HL-60 (cell line): ENCODE data around the gene PLXNA2.

Experiments
- DNase-seq, 2 experiments: peaks; one replicate each; pipeline ENCODE4 v3.0.0-alpha.2; 2010 to 2020; ENCODE audit warnings: low read depth in 1 of 2, low spot score in 1 of 2
- H3K27ac ChIP-seq: fragments of 250-450 bp; sonication (Bioruptor Pico); replicated peaks from 2 replicates; pipeline ENCODE4 v1.5.1; 2020; ENCODE audit warnings: mild to moderate bottlenecking, moderate library complexity
- H3K27me3 ChIP-seq: fragments of 250-450 bp; sonication (Bioruptor Pico); 2 replicates; pipeline ENCODE4 v1.5.1; 2021; ENCODE audit warnings: mild to moderate bottlenecking, moderate library complexity; ENCODE audit not compliant: insufficient read depth, poor library complexity, severe bottlenecking
- H3K4me3 ChIP-seq: replicated peaks from 2 replicates; pipeline ENCODE4 v1.5.1; 2011; ENCODE audit warnings: mild to moderate bottlenecking, control low read depth, low read length; ENCODE audit not compliant: insufficient read depth
- GABPA ChIP-seq: IDR thresholded peaks from 2 replicates; pipeline ENCODE4 v1.6.1; 2012; ENCODE audit warnings: low read depth
- POLR2AphosphoS5 ChIP-seq: IDR thresholded peaks from 2 replicates; pipeline ENCODE4 v1.6.1; 2012; ENCODE audit warnings: low read depth
- SPI1 ChIP-seq: IDR thresholded peaks from 2 replicates; pipeline ENCODE4 v1.6.1; 2012; ENCODE audit warnings: low read depth, mild to moderate bottlenecking, borderline replicate concordance
- TF ChIP-seq, protein P1 (sequence below): IDR thresholded peaks from one replicate; pipeline ENCODE4 v1.5.1; 2011; ENCODE audit warnings: low read length, control low read depth, inconsistent platforms; ENCODE audit not compliant: insufficient read depth
- TF ChIP-seq, protein P2 (sequence below): IDR thresholded peaks from 2 replicates; pipeline ENCODE4 v1.6.1; 2012; ENCODE audit warnings: low read depth; ENCODE audit not compliant: insufficient replicate concordance

Gene PLXNA2

DNA sequence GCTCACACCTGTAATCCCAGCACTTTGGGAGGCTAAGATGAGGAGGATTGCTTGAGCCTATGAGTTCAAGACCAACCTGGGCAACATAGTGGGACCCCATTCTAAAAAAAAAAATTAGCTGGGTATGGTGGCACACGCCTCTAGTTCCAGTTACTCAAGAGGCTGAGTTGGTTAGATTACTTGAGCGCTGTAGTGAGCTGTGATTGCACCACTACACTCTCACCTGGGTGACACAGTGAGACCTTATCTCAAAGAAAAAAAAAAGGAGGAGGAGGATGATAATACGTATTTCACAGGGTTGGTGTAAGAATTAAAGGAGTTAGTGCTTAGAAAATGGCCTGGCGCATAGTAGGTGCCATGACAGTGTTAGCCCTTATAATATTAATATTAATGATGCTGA, 144.1 kb downstream of the PLXNA2 start:
- TF ChIP-seq, protein P1, sequence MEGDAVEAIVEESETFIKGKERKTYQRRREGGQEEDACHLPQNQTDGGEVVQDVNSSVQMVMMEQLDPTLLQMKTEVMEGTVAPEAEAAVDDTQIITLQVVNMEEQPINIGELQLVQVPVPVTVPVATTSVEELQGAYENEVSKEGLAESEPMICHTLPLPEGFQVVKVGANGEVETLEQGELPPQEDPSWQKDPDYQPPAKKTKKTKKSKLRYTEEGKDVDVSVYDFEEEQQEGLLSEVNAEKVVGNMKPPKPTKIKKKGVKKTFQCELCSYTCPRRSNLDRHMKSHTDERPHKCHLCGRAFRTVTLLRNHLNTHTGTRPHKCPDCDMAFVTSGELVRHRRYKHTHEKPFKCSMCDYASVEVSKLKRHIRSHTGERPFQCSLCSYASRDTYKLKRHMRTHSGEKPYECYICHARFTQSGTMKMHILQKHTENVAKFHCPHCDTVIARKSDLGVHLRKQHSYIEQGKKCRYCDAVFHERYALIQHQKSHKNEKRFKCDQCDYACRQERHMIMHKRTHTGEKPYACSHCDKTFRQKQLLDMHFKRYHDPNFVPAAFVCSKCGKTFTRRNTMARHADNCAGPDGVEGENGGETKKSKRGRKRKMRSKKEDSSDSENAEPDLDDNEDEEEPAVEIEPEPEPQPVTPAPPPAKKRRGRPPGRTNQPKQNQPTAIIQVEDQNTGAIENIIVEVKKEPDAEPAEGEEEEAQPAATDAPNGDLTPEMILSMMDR: no peak
- no peak for TF ChIP-seq POLR2AphosphoS5
- TF ChIP-seq, protein P2, sequence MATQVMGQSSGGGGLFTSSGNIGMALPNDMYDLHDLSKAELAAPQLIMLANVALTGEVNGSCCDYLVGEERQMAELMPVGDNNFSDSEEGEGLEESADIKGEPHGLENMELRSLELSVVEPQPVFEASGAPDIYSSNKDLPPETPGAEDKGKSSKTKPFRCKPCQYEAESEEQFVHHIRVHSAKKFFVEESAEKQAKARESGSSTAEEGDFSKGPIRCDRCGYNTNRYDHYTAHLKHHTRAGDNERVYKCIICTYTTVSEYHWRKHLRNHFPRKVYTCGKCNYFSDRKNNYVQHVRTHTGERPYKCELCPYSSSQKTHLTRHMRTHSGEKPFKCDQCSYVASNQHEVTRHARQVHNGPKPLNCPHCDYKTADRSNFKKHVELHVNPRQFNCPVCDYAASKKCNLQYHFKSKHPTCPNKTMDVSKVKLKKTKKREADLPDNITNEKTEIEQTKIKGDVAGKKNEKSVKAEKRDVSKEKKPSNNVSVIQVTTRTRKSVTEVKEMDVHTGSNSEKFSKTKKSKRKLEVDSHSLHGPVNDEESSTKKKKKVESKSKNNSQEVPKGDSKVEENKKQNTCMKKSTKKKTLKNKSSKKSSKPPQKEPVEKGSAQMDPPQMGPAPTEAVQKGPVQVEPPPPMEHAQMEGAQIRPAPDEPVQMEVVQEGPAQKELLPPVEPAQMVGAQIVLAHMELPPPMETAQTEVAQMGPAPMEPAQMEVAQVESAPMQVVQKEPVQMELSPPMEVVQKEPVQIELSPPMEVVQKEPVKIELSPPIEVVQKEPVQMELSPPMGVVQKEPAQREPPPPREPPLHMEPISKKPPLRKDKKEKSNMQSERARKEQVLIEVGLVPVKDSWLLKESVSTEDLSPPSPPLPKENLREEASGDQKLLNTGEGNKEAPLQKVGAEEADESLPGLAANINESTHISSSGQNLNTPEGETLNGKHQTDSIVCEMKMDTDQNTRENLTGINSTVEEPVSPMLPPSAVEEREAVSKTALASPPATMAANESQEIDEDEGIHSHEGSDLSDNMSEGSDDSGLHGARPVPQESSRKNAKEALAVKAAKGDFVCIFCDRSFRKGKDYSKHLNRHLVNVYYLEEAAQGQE: no peak
- no peak for TF ChIP-seq GABPA
- no peak for TF ChIP-seq SPI1
- H3K27me3 ChIP-seq: peaks cover 6% of the 10 kb centered on the region
- no peak overlapping the region for H3K4me3 ChIP-seq

DNA sequence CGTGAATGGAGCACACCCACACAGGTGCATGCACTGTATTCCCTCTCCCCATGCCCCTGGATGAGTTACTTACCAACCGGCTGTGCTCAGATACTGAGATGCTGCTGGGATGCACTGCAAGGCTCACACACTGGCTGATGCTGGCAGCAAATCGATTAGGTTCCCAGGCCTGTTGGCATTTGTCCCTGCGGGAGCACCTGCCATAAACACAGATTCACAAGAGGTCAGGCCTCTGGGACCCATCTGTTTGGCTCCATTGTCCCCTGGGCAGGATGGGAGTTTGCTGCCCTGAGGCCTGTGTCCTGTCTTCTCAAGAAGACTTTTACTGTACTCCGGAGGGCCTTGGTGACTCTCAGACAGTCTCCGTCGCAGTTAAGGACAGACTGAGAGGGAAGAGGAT, 145.4 kb downstream of the PLXNA2 start:
- TF ChIP-seq GABPA: no peak
- TF ChIP-seq, protein P2: no peak
- TF ChIP-seq SPI1: no peak
- TF ChIP-seq POLR2AphosphoS5: no peak
- TF ChIP-seq, protein P1: no peak
- Histone ChIP-seq H3K27me3 (peaks cover 6% of the 10 kb centered on the region), H3K27ac (no peak overlapping the region), H3K4me3 (no peak overlapping the region)
- no peak for DNase-seq

More for the DNA sequence above, 144.1 kb downstream of the PLXNA2 start:
- H3K27ac ChIP-seq: no peak overlapping the region
- DNase-seq: no peak

DNA sequence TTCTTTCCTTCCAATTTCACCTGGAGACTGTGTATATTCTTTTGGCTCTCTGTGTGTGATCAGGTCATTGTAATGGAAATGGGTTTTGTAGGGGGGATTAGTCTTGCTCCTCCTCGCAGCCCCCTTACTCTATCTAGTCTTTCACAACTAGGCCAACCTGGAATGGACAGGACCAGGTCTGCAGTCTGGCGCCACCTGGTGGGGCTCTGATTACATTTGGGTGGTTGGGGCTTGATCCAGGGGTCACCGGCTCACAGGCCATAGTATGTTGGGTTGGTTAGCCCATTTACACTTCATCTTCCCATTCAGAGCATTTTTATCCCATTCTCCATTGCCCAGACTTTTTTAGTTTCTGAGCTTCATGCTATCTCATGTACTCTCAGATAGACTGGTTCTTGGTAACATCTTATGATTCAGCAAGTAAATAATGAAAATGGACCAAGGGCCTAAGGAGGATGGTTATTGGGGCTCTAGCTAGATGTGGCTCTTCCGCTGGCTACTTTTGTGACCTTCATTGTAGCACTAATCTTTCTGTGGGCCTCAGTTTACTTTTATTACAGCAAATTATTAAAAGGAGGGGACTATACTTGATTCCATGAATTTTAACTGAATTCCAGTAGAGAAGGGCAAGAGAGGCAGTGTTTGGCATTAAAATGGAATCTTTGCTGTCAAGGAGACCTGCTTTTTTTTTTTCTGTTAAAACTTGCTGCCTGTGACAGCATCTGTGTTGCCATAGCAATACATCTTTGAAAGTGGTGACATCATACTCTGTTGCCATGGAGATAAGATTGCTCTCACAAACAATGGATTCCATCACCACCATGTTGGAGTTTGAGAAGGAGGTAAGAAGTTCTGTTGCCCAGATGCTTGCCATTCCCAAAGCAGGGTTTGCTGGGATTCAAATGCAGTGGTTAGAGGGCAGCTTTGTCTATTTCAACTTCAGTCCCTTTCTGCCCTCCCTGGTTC, 150.1 kb downstream of the PLXNA2 start:
- no peak overlapping the region for H3K27ac ChIP-seq
- H3K27me3 ChIP-seq: peaks cover 6% of the 10 kb centered on the region
- no peak overlapping the region for H3K4me3 ChIP-seq
- TF ChIP-seq GABPA: no peak
- TF ChIP-seq, protein P1: peak; percentile 54
- DNase-seq: peak; percentile 32 to 33
